Fibroblast of skin of back (primary cell): ENCODE results near the gene CLPTM1L.
"Not testable (repeated sequence)": the region's sequence is repeated elsewhere in the genome, so short reads cannot be mapped to it uniquely, and the experiment has no call there.

Experiments
- DNase-seq: peaks from one replicate; pipeline ENCODE4 v3.0.0-alpha.2; 2013

CLPTM1L gene

GRCh38 chr5:1339139-1339817 is 5.6 kb downstream of the CLPTM1L start:
- DNase-seq = not testable (repeated sequence)

GRCh38 chr5:1338506-1339070 is 6.3 kb downstream of the CLPTM1L start:
- no peak for DNase-seq

- no peak for DNase-seq
These were observed 6.8 kb downstream of the CLPTM1L start for GRCh38 chr5:1338196-1338490.

- no peak for DNase-seq
These were observed 7.3 kb downstream of the CLPTM1L start for GRCh38 chr5:1337489-1338195.

GRCh38 chr5:1336749-1337488 is 8.0 kb downstream of the CLPTM1L start:
- no peak for DNase-seq

GRCh38 chr5:1336106-1336561 is 8.8 kb downstream of the CLPTM1L start:
- no peak for DNase-seq

- no peak for DNase-seq
These were observed 9.3 kb downstream of the CLPTM1L start for GRCh38 chr5:1335540-1336095.

- DNase-seq = no peak
These were observed 9.9 kb downstream of the CLPTM1L start for GRCh38 chr5:1334831-1335539.

- no peak for DNase-seq
These were observed 10.9 kb downstream of the CLPTM1L start for GRCh38 chr5:1333986-1334385.

GRCh38 chr5:1333286-1333685 is 11.6 kb downstream of the CLPTM1L start:
- DNase-seq = peak; percentile 8

- peak; percentile 16 for DNase-seq
These were observed 12.4 kb downstream of the CLPTM1L start for GRCh38 chr5:1332461-1333001.

GRCh38 chr5:1331861-1332405 is 13.0 kb downstream of the CLPTM1L start:
- DNase-seq = no peak

- no peak for DNase-seq
These were observed 13.8 kb downstream of the CLPTM1L start for GRCh38 chr5:1330847-1331831.

- no peak for DNase-seq
These were observed 14.6 kb downstream of the CLPTM1L start for GRCh38 chr5:1330146-1330846.

GRCh38 chr5:1329111-1329579 is 15.8 kb downstream of the CLPTM1L start:
- DNase-seq = no peak

- DNase-seq = peak; percentile 70
These were observed 16.4 kb downstream of the CLPTM1L start for GRCh38 chr5:1328237-1329110.

GRCh38 chr5:1326901-1327756 is 17.8 kb downstream of the CLPTM1L start:
- DNase-seq = peak; percentile 82

- not testable (repeated sequence) for DNase-seq
These were observed 18.4 kb downstream of the CLPTM1L start for GRCh38 chr5:1326532-1326875.
